DMS79 treated with DMSO at 0.1 percent for 48 hours (cell line): ENCODE results near the gene MAN1A1.
"Not testable (repeated sequence)": the region's sequence is repeated elsewhere in the genome, so short reads cannot be mapped to it uniquely, and the experiment has no call there.

Source experiments
- DNase-seq: peaks from one replicate; lab custom pipeline; 2025; lab: John Stamatoyannopoulos, UW

Gene MAN1A1

DNA sequence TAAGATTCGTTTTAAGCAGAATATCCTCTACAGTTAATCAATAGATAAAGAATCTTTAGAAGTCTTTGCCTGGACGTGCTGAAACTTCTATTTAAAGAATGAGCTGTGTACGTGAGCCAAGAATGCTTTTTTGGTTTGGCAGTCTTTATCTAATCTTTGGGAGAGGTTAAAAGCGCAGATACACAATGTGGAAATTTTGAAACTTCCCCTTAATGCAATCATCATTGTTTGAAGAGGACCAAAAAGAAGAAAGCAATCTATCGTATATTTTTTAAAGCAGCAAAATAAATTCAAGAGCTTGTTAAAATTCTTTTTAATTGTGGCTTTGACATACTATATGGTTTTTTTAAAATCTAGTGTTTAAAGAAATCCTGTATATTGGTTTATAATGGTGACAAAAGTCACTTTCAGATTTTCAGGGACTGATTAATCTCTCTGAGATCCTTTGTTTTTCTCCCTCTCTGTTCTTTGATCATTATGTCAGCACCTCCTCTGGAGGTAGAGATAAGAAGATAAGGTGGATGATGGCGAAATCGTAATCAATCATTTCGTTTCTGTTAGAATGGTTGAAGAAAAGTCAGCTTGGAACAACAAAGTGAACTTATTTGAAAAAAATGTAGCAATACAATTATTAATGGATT is 179.0 kb downstream of the MAN1A1 start:
- no peak for DNase-seq

GRCh38 chr6:119170103-119170446 is 179.5 kb downstream of the MAN1A1 start:
- DNase-seq = no peak

DNA sequence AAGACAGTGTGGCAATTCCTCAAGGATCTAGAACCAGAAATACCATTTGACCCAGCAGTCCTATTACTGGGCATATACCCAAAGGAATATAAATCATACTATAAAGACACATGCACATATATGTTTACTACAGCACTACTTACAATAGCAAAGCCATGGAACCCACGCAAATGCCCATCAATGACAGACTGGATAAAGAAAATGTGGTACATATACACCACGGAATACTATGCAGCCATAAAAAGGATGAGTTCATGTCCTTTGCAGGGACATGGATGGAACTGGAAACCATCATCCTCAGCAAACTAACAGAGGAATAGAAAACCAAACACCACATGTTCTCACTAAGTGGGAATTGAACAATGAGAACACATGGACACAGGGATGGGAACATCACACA is 180.2 kb downstream of the MAN1A1 start:
- not testable (repeated sequence) for DNase-seq

GRCh38 chr6:119166024-119166784 is 183.4 kb downstream of the MAN1A1 start:
- DNase-seq = no peak

DNA sequence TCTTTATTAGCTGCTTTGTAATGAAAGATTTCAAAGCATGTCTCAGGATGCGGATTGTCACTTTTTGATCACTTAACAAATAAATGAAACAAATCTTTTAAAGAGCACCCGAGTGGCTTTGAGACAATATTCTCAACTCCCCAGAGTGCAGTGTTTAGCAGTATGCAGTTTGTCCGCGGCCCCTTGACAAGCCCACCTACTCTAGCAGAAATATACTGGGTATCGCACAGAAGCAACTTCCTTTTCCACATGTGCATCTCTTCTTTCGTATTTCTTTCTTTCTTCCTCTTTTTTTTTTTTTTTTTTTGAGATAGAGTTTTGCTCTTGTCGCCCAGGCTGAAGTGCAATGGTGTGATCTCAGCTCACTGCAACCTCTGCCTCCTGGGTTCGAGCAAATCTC is 186.6 kb downstream of the MAN1A1 start:
- no peak for DNase-seq

- no peak for DNase-seq
Measured at GRCh38 chr6:119162134-119162775, 187.3 kb downstream of the MAN1A1 start.

GRCh38 chr6:119161438-119161837 is 188.1 kb downstream of the MAN1A1 start:
- DNase-seq = no peak

DNA sequence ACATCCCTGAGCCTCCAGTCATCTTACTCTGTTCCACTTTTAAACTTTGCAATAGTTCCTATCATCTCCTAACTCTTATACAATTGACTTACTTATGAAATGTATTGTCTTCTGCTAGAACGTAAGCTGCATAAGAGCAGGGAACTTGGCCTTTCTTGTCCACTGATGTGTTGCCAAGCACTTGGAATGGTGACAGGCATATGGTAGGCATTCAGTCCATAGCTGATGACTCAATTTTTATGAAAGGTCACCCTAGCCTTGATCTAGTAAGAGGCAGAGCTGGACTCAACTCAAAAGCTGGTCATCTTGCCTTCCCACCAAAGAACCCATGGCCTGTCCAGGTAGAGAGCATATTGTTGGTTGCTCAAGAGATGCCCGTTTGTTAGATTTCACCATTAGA is 188.7 kb downstream of the MAN1A1 start:
- no peak for DNase-seq

DNA sequence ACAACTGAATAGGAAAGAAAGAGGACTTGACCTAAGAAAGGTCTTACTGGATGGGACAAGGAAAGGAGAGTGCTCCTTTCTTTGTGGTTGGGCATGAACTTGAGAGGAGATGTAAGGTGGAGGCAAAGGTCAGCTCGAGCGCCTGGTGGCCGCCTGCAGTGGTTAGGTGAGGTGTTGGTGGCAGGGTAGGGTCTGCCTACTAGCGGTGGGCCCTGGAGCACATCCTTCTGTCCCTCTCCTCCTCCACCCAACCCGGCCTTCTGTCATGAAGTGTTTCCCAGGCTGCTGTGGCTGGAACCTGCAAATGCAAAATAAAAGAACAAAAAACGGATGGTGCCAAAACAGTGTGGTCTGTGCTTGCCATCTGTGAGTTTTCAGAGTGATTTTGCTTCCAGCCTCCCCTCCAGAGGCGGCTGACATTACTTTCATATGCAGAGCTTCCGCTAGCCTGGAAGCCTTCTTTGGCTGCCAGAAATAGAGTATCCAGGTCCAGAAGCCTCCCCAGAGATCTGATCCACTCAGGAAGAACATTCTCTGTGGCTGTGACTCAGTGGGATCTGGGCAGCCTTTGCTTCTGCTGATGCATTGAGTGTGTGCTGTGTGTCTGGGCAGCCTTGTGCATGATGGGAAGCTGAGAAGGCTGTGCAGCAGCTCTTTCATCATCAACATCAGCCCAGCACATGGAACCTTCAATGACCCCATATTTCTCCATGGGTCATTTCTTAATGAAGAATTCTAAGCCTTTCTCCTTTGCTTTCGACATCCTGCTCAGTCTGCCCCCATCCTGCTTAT is 191.3 kb downstream of the MAN1A1 start:
- no peak for DNase-seq

- DNase-seq = no peak
Measured at GRCh38 chr6:119157506-119157815, 192.1 kb downstream of the MAN1A1 start.

DNA sequence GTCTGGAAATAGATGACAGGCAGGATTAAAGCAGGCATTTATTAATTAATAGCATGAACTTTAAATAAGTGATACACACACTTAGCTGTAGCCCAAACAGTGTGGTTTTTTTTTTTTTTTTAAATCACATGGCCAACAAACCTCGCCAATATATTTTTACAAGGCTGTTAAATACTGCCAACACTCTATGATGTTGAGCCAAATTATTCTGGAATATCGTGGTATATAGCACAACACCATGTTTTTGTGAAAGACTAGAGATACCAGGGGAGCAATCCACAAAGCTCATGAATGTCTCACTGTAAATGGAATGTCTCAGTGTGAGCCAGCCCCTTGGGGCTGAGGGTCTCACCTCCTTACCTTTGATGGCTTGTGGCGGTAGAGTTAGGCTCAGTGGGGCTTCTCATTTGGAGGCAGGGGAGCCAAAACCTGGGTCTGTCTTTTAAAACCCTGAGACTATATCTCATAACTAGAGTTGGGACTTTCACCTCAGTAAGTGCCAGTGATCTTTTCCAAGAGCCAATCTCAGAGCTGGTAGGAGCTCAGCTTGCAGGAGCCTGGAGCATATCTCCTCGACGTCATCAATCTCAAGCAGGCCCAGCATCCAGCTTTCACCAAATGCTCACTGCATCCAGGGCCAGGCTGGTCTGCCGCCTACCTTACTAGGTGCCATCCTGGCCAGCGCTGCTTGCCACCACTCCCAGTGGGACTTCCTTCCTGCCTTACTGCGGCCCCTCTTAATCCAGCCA is 192.6 kb downstream of the MAN1A1 start:
- no peak for DNase-seq

DNA sequence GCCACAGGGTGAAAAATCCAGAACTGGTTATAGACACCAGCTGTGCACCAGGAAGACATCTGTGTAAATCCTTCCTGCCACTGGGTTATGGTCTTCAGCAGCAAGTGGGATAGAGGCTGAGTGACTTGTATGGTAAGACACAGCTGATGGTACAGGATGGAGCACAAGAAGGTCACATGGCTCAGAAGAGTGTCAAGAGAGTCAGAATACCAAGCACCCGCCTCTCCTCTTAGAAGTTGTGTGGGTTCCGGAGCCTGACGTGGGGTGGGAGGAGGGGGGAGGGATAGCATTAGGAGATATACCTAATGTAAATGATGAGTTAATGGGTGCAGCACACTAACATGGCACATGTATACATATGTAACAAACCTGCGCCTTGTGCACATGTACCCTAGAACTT is 193.5 kb downstream of the MAN1A1 start:
- DNase-seq = not testable (repeated sequence)

GRCh38 chr6:119152187-119152586 is 197.4 kb downstream of the MAN1A1 start:
- DNase-seq = no peak

DNA sequence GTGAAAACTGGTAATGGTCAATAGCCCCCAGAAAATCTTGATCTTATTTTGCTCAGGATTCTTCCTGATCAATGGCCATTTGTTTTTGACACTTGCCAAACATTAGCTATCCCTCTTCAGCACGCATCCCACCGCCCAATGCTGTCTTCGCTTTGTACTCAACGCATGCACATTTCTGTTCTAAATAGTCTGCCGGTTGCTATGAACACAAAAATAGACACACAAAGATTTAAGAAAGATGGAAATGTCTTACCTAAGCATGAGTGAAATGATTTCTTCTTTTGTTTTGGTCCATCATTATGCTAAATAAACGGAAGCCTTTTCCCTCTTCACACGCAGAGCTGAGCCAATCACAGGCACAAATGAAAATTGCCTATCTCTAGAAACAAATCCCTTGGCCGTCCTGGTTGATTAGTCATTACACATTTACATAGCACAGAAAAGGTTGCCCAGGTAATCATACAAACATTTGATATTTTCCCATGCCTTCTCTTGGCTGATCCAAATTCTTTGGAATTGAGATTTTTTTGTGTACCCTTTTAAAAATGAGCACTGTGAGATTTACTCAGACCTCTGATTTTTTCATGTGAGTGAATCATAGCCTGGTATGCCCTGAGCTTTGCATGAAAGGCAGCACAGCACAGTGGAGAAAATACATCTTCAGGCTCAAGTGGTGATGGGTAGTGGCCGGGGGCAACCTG is 200.6 kb downstream of the MAN1A1 start:
- DNase-seq = no peak

- peak; percentile 22 for DNase-seq
Measured at GRCh38 chr6:119148098-119148824, 201.3 kb downstream of the MAN1A1 start.

- no peak for DNase-seq
Measured at GRCh38 chr6:119147101-119148053, 202.2 kb downstream of the MAN1A1 start.

DNA sequence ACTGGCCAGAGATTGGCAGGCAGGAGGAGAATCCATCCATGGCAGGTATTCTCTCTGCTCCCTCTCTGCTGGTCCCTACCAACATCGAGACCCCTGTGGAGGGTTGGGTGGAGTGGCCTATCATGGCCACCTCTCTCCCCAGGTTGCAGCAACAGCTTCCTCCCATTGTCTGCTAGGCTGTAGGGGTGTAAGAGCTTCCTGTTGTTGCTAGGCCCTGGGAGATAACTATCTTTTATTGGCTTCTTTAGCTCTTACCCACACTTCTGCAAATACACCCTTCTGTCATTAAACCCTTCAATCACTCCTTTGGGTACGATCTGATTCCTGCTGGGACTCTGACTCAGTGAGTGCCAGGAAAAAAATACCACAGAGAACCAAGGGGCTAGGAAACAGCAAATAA is 204.4 kb downstream of the MAN1A1 start:
- DNase-seq = no peak

DNA sequence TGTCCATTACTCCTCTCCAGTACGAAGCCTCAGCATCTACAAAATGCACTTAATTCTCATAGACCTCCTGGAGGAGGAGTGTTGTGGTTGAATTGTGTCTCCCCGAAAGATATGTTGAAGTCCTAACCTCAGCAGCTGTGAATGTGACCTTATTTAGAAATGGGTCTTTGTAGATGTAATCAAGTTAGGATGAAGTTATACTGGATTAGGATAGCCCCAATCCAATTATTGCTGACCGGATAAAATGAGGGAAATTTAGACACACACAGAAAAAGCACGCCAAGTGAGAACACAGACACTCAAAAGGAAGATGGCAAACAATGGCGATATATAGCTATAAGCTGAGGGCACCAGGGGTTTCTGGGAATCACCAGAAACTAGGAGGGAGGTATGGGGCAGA is 206.9 kb downstream of the MAN1A1 start:
- DNase-seq = no peak

DNA sequence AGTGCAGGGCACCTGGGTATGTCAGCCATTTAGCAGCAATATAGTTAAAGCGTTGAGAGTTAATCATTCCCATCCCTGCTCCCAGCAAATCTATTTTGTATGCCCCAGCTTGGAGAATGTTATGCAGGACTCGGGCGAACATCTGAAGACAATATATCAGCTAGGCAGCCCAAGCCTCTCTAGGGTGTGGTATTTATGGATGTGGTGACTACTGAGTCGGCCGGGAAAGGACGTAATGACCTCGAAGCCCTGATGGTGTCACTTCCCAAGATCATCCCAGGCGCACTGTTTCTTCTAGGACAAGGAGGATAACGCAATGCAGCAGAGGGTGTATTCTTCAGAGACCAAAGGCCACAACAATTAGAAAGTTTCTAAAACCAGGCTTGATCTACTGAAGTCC is 207.5 kb downstream of the MAN1A1 start:
- no peak for DNase-seq
